Epidermal melanocyte (primary cell): ENCODE results near the gene RNF166.

Source experiments
- DNase-seq: peaks from one replicate; pipeline ENCODE4 v3.0.0; 2011; ENCODE audit warnings: low spot score; ENCODE audit not compliant: insufficient read length

RNF166 gene

DNA sequence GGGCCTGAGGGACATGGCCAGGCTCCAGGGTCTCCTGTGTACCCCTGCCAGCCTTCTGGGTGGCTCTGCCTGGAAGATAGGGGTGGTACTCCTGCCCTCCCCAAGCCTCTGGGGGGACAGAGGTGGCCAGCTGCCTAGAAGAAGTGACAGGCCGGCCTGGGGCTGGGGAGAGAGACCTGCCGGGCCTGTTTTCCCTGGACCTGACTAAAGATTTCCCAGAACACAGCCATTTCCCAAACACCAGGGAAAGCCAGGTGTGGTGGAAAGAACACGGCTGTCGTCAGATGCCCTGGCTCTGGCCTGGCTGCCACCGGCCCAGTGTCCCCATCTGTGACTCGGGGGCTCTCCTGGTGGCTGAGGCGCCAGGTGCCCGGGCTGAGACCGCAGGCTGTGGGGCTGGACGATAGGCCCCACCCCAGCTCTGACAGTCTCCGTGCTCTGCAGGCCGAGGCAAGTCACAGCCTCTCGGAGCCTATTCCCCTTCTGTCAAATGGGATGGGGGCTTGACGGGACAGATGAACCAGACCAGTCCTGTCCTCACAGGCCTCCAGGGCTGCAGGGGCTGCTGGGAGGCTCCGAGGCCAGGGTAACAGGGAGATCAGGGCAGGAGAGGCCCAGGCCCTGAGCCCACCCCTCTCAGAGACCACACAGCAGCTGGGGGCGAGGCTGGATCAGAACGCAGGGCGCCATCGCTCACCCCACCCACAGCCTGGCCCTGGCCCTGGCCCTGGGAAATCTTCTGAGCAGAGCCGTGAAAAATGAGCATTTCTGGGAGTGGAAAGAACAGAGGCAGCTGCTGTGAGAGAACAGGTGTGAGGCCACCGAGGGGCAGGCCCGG, 33.1 kb upstream of the RNF166 start:
- DNase-seq, result no peak

DNA sequence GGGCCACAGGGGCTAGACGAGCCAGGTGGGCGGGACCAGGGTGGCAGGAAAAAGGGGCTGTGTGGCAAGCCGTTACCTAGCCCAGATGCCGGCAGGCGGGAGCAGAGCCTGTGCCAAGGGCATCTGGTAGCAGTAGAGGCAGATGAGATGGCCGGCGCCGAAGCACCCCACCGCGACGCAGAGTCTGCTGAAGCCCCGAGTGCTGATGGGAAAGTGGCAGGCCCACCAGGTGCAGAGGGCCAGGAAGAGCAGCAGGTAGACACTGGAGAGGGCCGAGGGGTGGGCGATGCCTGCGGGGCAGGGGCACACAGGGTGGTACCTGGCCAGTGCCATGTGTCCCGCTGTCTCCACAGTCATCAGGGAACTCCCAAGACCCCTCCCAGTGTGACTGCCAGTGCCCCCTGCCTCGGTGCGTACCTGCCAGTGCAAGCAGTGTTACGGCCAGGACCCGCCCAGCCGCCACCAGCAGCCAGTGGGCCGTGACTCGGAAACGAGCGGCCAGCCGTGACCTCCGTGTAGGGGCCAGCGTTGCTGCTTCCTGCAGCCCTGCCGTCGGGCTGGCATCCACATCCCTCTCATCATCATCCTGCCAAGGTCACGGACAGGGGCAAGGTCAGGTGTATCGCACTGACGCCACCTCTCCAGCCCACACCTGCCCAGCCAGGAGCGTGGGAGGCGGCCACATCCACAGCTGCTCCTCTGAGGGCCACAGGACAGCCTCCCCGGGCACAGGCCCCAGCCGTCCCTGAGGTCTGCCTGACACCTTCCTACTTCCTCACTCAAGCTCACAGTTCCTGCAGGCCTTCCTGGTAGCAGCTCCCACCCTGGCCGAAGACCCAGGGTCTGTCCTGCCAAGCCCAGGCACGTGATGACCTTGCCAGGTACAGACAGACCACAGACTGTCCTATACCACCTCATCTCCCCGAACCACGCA, 32.2 kb upstream of the RNF166 start:
- DNase-seq, result no peak

DNA sequence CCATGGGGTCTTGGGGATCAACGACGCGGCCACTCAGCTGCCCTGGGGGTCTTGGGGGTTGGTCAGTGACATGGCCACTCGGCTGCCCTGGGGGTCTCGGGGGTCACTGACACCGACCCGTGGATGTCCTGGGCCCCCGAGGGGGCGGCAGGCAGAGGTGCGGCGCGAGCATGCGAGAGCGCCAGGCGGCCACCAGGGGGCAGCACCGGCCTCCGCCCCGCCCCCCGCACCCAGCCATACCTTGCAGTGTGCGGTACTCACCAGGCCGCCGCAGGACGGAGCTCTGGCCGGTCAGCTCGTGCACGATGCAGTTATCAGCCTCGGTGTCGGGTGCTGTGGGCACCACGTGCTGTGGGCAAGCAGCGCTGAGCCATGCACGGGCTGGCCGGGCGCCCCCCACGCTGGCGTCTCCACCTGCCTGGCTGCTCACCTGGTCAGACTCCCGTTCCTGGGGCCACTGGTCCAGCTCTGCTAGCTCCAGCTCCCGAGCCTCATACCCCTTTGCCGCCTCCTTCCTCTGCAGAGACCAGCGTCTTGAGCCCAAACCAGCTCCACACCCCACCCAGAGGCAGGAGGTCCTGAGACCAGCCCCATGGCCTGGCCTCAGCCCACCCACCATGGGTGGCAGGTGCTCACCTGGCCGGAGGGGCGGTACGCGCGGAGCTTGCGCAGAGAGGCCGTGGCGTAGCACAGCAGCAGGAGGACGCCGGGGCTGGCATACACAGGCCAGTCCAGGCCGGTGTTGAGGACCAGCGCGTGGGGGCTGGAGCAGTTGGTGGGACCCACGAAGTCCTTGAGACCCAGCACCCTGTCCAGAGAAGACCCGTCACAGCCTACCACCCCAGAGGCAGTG, 31.3 kb upstream of the RNF166 start:
- DNase-seq, result no peak

DNA sequence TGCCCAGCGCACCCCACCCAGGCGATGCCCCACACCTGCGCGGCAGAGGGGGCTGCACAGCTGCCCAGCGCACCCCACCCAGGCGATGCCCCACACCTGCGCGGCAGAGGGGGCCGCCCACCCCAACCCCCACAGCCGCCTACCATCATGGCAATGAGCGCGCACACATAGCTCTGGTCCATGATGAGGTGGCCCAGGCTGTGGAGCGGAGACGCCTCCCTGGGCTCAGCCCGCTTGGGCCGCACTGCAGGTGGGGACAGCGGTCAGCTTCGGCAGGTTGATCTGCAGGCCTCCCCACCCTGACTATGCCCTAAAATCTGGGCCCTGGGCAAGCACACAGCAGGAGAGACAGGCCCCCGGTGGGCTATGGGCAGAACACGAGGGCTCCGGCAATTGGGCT, 30.3 kb upstream of the RNF166 start:
- DNase-seq, result no peak

DNA sequence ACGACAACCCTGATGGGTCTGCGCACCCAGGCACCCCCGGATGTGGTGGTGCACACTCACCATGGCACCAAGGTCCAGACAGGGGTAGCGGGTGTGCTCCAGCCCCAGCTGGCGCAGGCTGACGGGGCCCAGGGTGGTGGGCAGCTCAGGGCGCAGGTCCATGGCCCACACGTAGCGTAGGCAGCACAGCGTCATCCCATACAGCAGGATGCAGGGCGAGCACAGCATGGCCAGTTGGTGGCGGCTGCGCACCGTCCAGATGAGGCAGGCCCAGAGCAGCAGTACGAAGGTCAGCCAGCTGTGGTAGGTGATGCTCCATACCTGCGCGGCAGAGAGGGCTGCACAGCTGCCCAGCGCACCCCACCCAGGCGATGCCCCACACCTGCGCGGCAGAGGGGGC, 29.9 kb upstream of the RNF166 start:
- DNase-seq, result no peak

DNA sequence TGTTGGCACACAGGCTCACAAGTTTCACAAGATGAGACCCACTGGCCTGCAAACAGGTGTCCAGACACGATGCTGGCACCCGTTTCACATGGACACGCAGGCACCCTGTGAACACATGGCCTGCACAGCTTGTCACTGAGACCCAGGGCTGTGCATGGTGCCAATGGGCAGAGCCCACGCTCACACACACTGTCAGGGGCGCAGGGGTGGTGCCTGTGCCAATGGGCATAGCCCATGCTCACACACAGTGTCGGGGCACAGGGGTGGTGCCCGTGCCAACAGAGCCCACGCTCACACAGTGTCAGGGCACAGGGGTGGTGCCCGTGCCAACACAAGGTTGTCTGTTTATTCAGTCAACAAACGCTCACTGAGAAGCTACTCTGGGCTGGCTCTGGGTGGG, 29.4 kb upstream of the RNF166 start:
- DNase-seq, result no peak

DNA sequence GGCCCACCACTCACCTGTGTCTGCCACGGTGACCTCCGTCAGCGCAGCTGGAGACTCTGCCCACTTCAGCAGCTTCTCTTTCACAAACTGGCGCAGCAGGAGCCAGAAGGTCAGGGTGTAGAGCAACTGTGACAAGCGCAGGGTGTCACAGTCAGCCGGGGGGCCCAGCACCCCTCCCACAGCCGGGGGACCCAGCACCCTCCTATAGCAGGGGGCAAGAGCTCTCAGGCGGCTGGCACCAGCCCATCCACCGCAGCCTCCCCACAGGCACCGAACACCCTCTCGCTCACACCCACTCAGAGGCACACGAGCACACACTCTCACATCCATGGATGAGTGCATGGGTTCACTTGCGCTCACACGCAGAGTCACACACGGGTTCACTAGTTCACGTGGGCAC, 28.9 kb upstream of the RNF166 start:
- no peak for DNase-seq

DNA sequence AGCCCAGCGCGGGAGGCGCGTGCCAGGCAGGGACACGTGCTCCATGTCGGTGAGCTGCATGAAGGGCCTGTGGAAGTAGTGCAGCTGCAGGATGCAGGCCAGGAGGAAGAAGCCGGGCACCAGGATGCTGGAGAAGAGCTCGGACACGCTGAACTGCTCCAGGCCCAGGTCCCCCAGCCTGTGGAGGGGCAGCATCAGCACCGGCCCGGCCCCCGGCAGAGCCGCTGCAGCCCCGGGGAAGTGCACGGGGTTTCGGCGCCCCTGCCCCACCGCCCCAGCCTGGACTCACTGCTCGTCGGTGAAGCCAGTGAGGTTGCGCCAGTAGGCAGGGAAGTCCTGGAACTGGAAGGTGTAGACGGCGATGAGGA, 28.1 kb upstream of the RNF166 start:
- no peak for DNase-seq

DNA sequence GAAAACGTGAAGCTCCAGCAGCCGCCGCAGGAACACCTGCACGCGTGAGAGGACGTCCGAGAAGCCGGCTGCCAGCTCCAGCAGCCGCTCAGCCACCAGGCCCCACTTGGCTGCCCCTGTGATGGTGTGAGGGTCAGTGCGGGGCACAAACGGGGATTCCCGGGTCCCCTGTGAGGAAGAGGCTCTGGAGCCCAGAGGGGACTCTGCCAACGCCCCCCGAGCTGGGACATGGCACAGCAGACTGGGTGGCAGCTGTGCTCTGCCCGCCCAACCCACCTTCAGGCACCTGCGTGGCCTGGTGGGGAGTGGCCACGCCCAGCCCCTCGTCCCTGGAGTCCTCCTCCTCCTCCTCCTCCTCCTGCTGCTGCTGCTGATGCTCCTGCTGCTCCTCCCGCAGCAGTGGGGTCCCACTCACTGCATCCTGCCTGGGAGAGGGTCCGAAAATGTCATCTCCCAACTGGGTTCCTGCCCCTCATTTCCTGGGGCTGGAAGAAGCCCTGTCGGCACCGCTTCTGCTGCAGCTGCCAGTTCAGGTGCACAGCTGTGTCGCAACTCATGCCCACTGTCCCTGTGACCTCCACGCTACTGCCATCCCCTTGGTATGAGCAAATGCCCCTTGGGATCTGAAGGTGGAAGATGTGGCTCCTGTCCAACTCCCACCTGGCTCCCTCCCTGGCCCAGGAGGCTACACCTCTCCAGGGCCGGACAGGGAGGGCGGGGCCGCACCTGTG, 27.6 kb upstream of the RNF166 start:
- DNase-seq, result no peak

DNA sequence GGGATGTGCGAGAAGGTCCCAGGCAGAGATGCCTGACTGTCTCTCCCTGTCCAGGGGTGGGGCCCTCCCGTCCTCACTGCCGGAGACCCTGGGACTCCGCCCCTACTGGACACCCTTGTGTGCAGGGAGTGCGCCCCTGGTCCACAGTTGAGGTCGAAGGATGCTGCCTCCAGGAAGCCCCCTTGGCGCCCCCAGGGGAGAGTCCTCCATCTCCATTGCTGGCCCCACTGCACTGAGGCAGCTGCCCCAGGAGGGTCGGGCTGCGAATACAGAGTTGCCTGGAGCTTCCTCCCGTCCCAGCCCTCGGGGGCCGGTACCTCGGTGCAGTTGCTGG, 26.7 kb upstream of the RNF166 start:
- DNase-seq, result no peak

DNA sequence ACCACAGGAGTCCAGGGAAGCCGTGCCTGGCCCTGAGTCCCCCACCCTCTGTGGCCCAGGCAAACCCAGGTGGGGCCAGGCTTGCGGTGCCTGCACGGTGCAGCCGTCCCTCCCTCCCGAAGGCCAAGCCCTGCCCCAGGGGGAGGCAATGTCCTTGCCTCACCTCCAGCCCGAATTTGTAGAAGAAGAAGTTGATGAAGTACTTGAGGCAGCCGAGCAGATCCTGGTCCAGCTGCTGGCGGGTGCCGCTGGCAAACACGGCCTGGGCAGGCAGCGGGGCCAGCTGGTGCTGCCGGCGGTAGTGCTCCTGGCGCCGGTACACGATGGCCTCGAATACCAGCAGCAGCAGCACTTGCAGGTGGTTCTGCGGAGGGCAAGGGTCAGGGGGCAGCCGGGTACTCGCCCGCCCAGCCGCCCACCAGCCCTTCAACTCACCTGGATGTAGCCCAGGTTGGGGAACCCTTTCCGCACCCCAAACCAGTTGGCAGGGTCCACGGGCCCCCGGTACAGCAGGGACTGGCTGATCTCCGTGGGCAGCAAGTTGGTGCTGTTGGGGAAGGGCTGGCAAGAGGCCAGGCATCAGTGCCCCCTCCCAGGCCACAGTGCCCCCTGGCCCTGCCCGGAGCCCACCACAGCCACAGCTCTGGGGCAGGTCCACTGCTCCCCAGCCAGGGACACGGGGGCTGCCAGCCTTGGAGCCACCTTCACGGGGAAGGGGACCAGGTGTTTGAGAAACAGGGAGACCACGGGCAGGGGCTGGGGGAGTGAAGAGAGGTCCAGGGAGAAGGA, 26.2 kb upstream of the RNF166 start:
- DNase-seq, result no peak

DNA sequence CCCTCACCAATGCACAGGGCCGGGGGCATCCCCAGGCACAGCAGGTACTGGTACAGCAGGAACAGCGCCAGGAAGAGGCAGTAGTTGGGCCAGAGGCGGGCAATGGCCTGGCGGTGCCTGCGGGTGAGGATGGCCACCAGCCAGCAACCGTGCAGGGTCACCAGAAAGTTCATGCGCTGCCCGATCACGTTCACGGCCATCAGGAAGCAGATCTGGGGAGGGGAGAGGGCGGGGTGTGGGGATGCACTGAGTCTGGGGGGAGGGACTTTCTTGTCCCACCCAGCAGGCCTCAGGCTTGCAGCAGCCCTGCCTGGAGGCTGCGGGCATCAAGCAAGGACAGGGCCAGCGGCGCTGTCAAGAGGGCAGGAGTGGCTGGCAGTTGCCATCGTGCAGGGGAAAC, 25.5 kb upstream of the RNF166 start:
- no peak for DNase-seq

DNA sequence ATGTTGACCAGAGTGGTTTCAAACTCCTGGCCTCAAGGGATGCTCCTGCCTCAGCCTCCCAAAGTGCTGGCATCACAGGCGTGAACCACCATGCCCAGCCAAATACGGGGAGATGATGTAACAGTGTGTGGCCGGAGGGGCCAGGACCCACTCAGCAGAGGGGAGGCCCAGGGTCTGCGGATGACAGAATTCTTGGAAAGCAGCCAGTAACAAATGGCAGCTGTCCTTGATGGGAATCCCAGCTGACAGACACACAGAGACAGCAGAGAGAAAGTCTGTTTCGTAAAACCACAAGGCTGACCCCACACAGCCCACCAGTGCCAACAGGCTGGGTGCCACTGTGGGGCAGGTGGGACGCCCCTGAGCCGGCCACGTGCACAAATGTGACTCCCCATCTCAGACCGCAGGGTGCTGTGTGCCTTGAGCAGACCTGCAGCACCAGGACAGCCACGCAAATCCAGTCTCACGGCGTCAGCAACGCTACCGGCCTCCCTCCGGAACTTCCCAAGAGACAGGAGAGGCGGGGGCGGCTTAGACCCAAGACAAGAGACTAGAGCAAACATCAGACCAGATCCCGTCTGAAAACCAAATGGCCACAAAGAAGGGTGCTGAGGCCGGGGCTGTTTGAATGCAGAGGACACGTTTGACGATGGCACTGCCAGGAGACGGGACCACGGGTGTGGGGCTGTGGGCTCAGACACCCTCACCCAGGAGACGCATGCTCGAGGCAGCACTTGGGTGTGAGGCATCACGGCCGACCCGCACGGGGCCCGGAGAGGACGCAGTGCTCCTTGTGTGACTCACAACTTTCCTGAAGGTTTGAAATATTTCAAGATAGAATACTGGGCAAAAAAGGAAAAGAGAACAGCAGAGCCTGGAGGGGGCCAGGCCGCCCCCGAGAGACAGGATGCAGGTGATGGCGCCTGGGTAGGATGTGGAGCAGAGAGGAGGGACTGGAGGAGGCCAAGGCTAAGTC, 24.7 kb upstream of the RNF166 start:
- no peak for DNase-seq

DNA sequence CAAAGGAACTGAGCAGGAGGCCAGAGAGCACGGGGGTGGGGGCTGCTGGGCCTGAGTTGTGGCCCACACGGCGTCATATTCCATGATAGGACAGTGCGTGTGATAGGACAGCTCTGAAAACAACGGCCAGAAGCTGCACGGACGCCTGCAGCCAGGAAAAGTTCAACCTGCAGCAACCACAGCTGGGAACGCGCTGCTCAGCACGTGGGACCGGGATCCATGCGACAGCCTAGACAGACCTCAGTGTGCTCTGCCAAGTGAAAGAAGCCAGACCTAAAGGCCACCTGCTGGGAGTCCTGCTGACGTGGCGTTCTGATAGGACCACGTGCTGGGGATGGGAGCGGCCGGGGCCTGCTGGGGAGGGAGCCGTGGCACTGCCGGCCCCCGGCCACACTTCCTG, 21.7 kb upstream of the RNF166 start:
- DNase-seq, result no peak

DNA sequence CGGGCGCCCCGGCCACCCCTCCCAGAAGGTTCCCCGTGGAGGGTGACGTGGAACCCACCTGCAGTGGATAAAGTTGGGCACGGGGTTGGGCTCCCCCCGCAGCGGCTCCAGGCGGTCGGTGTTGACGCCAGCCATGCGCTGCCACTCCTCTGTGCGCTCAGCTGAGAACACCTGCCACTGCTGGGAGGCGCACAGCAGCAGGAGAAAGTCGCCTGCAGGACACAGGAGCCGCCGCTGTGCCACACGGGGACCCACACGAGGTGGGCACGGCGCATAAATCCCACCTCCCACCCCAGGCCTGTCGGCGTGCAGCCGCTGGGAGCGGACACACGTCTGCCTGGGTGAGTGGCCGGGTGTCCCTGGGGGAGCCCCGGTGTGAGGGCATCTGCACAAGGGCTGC, 20.8 kb upstream of the RNF166 start:
- no peak for DNase-seq

DNA sequence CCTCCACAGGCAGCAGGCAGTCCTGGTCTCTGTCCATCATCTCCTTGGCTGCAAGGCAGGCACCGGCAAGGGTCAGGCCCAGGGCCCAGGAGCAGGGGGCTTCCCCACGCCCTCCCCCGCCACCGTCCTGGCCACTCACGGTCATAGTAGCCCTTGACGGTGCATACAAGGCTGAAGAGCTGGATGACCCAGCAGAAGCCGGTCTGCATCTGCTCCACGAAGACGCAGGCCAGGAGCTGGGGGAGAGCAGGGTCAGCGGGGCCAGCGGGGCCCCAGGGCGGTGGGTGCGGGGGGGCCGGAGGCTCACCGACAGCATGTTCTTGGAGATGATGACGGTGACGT, 20.2 kb upstream of the RNF166 start:
- no peak for DNase-seq

DNA sequence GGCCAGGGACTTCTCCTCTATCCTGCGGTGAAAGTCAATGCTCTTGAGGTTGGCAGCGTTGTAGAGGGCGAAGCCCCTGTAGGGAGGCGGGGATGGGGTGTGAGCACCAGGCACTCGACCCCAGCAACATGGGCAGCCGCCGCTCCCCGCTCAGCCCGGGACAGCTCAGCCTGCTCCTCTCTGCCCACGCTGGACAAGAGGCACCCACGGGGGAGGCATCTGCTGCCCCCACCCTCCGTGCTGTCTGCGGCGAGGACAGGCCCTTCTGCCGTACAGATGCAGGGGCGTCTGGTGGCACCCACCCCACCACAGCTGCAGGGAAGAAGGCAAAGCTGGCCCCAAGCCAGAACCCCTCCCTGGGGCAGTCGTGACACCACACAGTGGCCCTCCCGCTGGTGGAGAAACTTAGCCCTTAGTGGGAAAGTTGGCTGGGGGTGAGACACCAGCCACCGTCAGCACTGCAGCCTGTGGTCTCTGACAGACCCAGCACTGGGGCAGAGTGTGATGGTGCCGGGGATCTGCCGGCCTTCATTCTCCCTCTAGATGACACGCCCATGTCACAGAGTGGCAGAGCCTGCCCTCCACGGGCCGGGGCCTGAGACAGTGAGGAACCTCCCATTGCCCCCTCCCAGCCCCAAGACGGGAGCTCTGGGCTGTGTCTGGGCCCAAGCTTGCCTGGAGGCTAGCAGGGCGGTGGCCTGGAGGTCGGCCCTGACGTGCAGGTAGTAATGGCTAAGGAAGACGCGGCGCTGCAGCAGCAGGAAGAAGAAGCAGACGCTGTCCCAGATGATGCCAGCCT, 19.6 kb upstream of the RNF166 start:
- DNase-seq, result no peak

DNA sequence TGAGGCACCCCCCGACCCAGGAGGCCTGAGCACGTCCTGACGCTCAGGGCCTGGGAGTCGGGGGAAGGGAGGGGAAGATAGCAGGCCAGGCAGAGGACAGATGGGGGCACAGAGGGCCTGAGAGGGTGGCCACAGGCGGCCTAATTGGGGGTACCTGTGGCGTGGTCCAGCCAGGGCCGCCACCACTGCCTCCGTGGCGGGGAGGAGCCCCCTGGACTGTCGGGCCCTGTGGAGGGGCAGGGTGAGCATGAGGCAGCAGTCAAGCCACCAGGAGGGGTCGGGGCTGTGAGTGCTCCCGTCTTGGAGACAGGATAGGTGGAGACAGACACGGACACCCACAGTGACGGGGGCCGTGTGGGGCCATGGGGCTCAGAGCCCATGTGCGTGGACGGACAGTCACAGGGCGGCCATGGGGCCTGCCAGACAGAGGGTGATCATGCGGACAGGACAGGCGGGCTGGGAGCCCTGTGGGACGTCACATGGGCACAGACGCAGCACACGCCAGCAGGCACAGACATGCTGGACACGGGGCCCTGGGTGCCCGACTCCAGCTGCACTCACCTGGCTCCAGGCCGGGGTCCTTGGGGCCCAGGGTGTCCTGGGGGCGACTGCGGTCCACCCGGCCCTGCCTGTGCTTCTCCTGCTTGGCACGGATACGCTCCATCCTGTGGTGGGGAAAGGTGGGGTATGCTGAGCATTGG, 18.8 kb upstream of the RNF166 start:
- DNase-seq, result no peak
